ENCODE measurements around the gene CAMTA1. TPM values are rescaled to one million over a fixed set of nuclear protein-coding genes. Genes with fewer than 3 reads are reported as not detected.
"Not testable (repeated sequence)": the region's sequence is repeated elsewhere in the genome, so short reads cannot be mapped to it uniquely, and the experiment has no call there.

The CAMTA1 gene
- total RNA-seq, 1 donor from 2014 or later: 81.6 TPM

DNA sequence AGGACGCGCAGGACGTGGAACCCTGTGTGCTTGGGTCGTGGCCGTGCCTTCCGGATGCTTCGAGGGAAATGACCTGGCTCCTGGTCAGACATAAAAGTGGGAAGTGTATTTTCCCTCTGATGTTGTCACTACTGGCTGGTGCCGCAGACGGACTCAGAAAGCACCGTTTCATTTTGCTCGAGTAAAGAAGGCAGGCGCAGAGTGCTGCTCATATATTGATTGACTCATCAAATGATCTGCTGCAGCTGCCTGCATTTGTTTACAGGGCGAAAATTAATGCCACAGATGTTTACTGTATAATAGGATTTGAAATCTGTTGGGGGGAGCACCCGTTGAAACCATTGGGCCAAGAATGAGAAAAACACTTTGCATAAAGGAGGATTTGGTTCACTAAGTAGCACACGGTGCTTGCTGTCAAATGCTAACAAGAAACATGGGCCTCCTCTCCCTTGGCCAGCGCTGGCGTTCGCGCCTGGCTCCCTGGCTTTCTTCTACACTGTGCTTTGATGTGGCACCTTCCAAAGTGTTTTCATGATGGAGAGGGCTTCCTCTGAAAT is 365.5 kb downstream of the CAMTA1 start:
- Mint-ChIP-seq H3K36me3 (ENCODE audit: unreplicated experiment) (no peaks in the 10 kb centered on the region), H3K4me1 (ENCODE audit: unreplicated experiment) (peaks cover 6% of the 10 kb centered on the region), H3K27ac (ENCODE audit: unreplicated experiment) (no peak overlapping the region), H3K27me3 (ENCODE audit: unreplicated experiment) (peaks cover 10% of the 10 kb centered on the region), H3K4me3 (ENCODE audit: unreplicated experiment) (no peak overlapping the region), H3K9me3 (ENCODE audit: unreplicated experiment) (no peaks in the 10 kb centered on the region)
- DNase-seq (ENCODE audit: extremely low spot score, unreplicated experiment): no peak
- TF ChIP-seq, protein P1, sequence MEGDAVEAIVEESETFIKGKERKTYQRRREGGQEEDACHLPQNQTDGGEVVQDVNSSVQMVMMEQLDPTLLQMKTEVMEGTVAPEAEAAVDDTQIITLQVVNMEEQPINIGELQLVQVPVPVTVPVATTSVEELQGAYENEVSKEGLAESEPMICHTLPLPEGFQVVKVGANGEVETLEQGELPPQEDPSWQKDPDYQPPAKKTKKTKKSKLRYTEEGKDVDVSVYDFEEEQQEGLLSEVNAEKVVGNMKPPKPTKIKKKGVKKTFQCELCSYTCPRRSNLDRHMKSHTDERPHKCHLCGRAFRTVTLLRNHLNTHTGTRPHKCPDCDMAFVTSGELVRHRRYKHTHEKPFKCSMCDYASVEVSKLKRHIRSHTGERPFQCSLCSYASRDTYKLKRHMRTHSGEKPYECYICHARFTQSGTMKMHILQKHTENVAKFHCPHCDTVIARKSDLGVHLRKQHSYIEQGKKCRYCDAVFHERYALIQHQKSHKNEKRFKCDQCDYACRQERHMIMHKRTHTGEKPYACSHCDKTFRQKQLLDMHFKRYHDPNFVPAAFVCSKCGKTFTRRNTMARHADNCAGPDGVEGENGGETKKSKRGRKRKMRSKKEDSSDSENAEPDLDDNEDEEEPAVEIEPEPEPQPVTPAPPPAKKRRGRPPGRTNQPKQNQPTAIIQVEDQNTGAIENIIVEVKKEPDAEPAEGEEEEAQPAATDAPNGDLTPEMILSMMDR (IDR thresholded peaks at IDR 0.05): no peak

DNA sequence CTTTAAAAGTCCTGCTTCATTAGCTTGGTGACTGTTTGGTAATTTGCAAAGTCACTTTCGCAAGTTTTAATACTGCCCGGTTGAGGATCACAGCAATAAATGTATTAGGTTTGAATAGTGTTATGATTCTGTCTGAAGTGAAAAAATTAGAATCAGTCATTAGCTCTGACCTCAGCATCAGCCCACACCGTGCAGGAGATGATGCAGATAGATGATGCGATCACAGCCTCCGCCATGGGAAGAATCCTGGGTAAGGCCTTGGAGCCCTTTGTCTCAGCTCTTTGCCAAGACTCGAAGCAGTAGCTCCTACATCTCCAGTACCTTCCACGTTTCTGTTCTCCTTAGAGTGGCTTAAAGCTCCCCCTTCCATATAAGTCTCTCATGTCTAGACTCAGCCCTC is 366.7 kb downstream of the CAMTA1 start:
- Mint-ChIP-seq H3K36me3 (ENCODE audit: unreplicated experiment) (no peaks in the 10 kb centered on the region), H3K27me3 (ENCODE audit: unreplicated experiment) (peaks cover 14% of the 10 kb centered on the region), H3K4me3 (ENCODE audit: unreplicated experiment) (no peak overlapping the region), H3K9me3 (ENCODE audit: unreplicated experiment) (no peaks in the 10 kb centered on the region), H3K4me1 (ENCODE audit: unreplicated experiment) (peaks cover 6% of the 10 kb centered on the region), H3K27ac (ENCODE audit: unreplicated experiment) (no peak overlapping the region)
- DNase-seq (ENCODE audit: extremely low spot score, unreplicated experiment): no peak
- TF ChIP-seq, protein P1 (IDR thresholded peaks at IDR 0.05): no peak

DNA sequence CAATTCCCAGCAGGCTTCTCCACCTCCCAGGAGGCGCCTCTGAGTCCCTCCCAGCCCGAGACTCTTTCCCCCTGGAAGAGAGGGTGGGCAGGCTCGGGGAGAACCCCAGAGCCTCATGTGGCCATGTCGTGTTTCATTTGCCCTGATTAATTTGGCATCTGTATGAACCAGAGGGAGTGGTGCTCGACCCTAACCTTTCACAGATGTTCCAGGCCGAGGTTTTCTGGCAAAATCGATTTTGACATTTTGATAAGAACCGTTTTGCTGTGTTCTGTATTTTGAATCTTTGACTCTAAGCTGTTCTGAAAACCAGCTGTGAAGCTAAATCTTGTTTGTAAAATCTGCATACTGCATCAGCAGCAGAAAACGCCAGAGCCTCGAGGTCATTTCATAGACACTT is 367.4 kb downstream of the CAMTA1 start:
- peaks cover 14% of the 10 kb centered on the region for H3K27me3 Mint-ChIP-seq (ENCODE audit: unreplicated experiment)
- peaks cover 6% of the 10 kb centered on the region for H3K4me1 Mint-ChIP-seq (ENCODE audit: unreplicated experiment)
- DNase-seq (ENCODE audit: extremely low spot score, unreplicated experiment): no peak
- no peaks in the 10 kb centered on the region for H3K9me3 Mint-ChIP-seq (ENCODE audit: unreplicated experiment)
- H3K27ac Mint-ChIP-seq (ENCODE audit: unreplicated experiment): no peak overlapping the region
- H3K4me3 Mint-ChIP-seq (ENCODE audit: unreplicated experiment): no peak overlapping the region
- no peaks in the 10 kb centered on the region for H3K36me3 Mint-ChIP-seq (ENCODE audit: unreplicated experiment)
- TF ChIP-seq, protein P1 (IDR thresholded peaks at IDR 0.05): no peak

GRCh38 chr1:7153464-7153863 is 368.2 kb downstream of the CAMTA1 start:
- Mint-ChIP-seq H3K27ac (ENCODE audit: unreplicated experiment) (no peak overlapping the region), H3K9me3 (ENCODE audit: unreplicated experiment) (no peaks in the 10 kb centered on the region), H3K4me1 (ENCODE audit: unreplicated experiment) (peaks cover 6% of the 10 kb centered on the region), H3K27me3 (ENCODE audit: unreplicated experiment) (peaks cover 17% of the 10 kb centered on the region), H3K36me3 (ENCODE audit: unreplicated experiment) (no peaks in the 10 kb centered on the region), H3K4me3 (ENCODE audit: unreplicated experiment) (no peak overlapping the region)
- DNase-seq (ENCODE audit: extremely low spot score, unreplicated experiment): no peak
- TF ChIP-seq, protein P1 (IDR thresholded peaks at IDR 0.05): no peak

DNA sequence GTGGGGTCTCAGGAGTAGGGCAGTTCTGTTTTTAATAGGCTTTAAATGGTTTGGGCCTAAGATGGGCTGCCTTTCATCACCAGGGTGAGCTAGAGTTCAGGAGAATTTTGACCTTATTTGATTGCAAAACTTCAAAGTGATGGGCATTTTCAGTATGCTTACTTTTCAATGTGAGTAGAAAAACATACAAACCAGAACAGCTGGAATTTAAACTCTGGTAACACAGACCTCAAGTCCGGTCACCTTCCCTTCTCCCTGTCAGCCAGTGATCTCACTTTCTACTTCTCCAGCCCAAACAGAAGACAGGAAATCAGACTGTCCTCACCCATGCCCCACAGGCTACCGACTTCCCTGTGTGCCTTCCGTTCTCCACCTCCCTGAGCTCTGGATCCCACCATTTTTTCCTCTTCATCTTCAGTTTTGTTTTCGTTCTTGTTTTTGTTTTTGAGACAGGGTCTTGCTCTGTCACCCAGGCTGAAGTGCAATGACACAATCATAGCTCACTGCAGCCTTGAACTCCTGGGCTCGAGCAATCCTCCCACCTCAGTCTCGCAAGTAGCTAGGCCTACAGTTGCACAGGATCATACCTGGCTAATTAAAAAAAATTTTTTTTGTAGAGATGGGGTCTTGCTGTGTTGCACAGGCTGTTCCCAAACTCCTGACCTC is 374.0 kb downstream of the CAMTA1 start:
- H3K36me3 Mint-ChIP-seq (ENCODE audit: unreplicated experiment): no peaks in the 10 kb centered on the region
- DNase-seq (ENCODE audit: extremely low spot score, unreplicated experiment): no peak
- H3K27ac Mint-ChIP-seq (ENCODE audit: unreplicated experiment): no peak overlapping the region
- H3K27me3 Mint-ChIP-seq (ENCODE audit: unreplicated experiment): peaks cover 24% of the 10 kb centered on the region
- TF ChIP-seq, protein P1 (IDR thresholded peaks at IDR 0.05): no peak
- no peak overlapping the region for H3K4me3 Mint-ChIP-seq (ENCODE audit: unreplicated experiment)
- peaks cover 12% of the 10 kb centered on the region for H3K9me3 Mint-ChIP-seq (ENCODE audit: unreplicated experiment)
- H3K4me1 Mint-ChIP-seq (ENCODE audit: unreplicated experiment): peaks cover 1% of the 10 kb centered on the region

- H3K4me1 Mint-ChIP-seq (ENCODE audit: unreplicated experiment); DNase-seq (ENCODE audit: extremely low spot score, unreplicated experiment); H3K27ac Mint-ChIP-seq (ENCODE audit: unreplicated experiment); H3K9me3 Mint-ChIP-seq (ENCODE audit: unreplicated experiment); H3K4me3 Mint-ChIP-seq (ENCODE audit: unreplicated experiment); H3K36me3 Mint-ChIP-seq (ENCODE audit: unreplicated experiment): not testable (repeated sequence)
- H3K27me3 Mint-ChIP-seq (ENCODE audit: unreplicated experiment): peaks cover 62% of the 10 kb centered on the region
Measured at GRCh38 chr1:7168554-7168953, 383.3 kb downstream of the CAMTA1 start.
